ENCODE measurements around the gene GAL3ST3.
"Not testable (repeated sequence)": the region's sequence is repeated elsewhere in the genome, so short reads cannot be mapped to it uniquely, and the experiment has no call there.

GAL3ST3 gene

DNA sequence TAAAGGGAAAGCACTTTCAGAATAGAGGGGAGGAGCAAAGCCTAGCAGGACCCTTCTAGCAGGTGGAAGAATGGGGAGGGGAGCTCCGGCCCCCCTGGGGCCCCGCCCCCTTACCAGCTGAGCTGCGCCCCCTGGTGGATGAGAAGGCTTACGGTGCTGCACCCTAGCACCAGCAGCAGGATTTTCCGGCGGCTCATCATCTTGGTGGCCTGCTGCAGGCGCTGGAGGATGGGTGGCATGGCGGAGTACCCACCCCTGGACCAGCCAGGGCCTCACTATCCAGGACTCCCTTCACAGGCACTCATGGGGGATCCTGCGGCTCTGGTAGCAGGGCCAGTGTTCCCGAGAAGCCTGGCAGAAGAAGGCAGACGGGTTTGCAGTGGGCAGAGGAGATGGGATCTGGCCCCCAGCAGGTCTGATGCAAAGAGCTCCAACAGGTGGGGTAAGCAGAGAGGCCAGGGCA lies 3.8 kb downstream of the GAL3ST3 start:
- peak; percentile 71 to 73 for DNase-seq (ENCODE audit: low read depth in 1 of 2, low spot score in 1 of 2)

DNA sequence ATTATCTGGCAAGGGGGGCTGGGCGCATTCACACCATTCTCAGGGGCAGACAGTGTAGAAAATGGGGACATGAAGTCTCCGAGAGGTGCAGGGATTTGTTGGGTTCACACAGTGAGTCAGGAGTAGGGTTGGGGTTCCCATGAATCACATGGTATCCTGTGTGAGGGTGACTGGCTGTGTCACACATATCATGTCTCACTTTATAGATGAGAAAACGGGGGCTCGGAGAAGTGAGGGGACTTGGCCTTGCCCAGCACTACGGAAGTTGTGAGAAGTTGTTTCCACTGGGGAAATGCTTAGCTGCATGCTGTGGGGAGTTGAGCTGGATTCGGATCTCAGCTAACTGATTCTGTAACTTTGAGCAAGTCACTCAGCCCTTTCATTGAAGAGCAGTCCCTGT lies 4.2 kb downstream of the GAL3ST3 start:
- DNase-seq (ENCODE audit: low read depth in 1 of 2, low spot score in 1 of 2) = no peak

- DNase-seq (ENCODE audit: low read depth in 1 of 2, low spot score in 1 of 2) = no peak
Measured at GRCh38 chr11:66042996-66043906, 5.7 kb downstream of the GAL3ST3 start.

GRCh38 chr11:66042227-66042995 lies 6.5 kb downstream of the GAL3ST3 start:
- DNase-seq (ENCODE audit: low read depth in 1 of 2, low spot score in 1 of 2) = no peak

DNA sequence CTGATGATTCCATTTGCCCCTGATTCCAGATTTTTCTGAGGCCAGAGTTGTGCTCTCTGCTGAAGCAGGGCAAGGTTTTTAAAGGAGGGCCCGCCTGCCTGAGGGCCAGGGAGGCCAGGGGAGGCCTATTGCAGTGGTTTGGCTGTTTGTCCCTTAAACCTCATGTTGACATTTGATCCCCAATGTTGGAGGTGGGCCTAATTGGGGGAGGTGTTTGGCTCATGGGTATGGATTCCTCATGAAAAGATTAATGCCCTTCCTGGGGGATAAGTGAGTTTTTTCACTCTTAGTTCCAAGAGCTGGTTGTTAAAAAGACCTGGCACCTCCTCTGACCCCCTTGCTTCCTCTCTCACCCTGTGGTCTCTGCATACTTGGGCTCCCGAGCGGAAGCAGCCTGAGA lies 9.2 kb downstream of the GAL3ST3 start:
- DNase-seq (ENCODE audit: low read depth in 1 of 2, low spot score in 1 of 2) = no peak

DNA sequence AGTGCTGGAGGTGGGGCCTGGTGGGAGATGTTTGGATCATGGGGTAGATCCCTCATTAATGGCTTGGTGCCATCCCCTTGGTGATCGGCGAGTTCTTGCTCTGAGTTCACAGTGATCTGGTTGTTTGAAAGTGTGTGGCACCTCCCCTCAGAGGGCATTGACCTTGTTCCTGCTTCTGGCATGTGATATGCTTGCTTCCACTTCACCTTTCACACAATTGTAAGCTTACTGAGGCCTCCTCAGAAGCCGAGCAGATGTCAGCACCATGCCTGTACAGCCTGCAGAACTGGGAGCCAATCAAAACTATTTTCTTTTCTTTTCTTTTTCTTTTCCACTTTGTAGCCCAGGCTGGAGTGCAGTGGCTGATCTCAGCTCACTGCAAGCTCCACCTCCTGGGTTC lies 11.6 kb downstream of the GAL3ST3 start:
- DNase-seq (ENCODE audit: low read depth in 1 of 2, low spot score in 1 of 2) = no peak

GRCh38 chr11:66036334-66036710 lies 12.6 kb downstream of the GAL3ST3 start:
- DNase-seq (ENCODE audit: low read depth in 1 of 2, low spot score in 1 of 2) = no peak

DNA sequence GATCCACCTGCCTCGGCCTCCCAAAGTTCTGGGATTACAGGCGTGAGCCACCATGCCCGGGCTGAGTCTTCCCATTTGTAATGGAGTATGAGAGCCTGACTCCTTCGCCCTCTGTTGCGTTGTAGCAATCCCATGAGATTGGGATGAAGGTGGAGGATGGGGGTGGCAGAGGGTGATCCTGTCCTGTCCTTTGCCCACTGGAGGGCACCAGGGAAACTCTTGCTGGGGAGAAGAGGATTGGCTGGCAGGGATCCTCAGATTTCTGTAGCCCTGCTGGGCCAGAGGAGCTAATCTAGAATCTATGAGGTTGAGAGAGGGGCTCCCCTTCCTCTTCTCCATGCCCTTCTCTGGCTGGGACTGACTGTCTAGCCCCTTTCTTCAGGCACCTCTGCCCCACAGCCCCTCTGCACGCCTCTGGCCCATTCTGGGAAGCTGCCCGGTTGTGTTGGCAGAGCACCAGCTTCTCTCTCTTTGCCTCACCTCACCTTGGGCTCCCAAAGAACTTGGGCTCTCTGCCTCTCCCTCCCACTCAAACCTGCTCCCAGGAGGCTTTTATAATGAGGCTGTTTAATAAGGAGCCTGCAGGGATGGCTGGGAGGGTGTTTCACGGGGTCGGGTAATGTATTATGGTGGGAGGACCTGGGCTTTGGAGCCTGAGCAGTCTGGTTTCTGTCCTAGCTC lies 13.2 kb downstream of the GAL3ST3 start:
- DNase-seq (ENCODE audit: low read depth in 1 of 2, low spot score in 1 of 2) = no peak

GRCh38 chr11:66032957-66033735 lies 15.8 kb downstream of the GAL3ST3 start:
- no peak for DNase-seq (ENCODE audit: low read depth in 1 of 2, low spot score in 1 of 2)

DNA sequence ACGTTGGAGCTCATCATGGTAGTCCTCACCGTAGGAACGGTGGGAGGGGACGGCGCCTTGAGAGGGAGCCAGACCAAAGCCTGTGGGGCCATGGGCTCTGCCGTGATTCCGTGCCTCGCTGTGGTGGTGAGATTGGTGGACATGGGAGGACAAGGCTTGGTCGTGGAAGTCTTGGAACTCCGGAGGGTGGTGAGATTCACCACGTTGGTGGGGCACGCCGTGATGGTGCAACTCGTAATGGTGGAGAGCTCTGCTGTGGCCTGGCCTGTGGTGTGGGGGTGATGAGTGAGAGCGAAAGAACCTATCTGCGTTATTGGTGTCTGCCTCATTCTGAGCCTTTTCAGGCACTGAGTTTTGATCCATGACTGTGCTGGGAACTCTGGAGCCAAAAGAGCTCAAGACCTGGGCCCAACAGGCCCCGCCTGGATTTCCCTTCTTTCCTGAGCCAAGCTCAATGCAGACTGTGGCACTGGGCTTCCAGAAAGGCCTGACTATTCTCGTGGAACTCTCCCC lies 22.9 kb downstream of the GAL3ST3 start, which contains the start of gene CATSPER1:
Gene CATSPER1, minus strand, starts transcription at position 463 of the 513 bp plus-strand sequence. Its CDS starts 100 bp downstream, at position 363.
- DNase-seq (ENCODE audit: low read depth in 1 of 2, low spot score in 1 of 2) = no peak

DNA sequence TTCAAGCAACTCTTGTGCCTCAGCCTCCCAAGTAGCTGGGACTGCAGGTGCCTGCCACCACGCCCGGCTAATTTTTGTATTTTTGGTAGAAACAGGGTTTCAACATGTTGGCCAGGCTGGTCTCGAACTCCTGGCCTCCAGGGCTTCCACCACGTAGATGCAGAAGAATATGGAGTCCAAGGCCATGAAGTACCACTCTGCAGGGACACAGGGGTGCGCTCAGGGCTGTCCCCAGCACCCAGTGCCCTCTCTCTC lies 25.8 kb downstream of the GAL3ST3 start:
- not testable (repeated sequence) for DNase-seq (ENCODE audit: low read depth in 1 of 2, low spot score in 1 of 2)

DNA sequence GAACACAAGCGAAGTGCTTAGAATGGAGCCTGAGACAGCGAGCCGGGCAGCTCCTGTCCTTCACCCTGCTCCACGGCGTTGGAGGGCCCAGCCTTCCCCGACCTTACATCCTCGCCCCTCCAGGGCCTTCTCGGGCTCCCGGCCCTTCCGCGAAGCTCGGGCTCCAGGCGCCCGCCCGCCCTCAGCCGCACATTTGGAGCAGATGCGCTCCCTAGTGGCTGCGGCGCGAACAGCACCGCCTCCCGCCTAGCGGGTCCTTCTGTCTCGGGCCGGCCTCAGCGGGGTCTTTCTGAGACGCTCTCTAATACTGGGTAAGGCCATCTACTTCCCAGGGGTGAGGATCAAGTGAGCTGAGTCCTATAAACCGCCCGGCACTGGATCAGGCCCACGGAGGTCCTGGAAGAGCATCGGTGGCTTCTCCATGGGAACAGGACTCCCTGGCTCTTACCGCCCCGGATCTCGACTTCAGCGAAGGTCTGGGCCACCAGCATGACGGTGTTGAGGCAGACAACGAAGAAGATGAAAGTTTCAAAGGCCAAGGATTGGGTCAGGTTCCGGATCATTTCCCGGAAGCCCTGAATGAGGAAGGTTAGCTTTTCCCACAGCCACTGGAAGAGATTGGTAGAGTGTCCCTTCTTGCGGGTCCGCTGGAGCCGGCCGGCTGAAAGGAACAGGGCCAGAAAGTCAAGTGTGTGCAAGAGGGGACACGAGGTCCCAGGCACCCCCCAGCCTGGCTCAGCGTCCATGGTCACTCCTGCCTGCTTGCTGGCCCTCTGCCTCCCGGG lies 26.4 kb downstream of the GAL3ST3 start:
- peak; percentile 56 to 80 for DNase-seq (ENCODE audit: low read depth in 1 of 2, low spot score in 1 of 2)

DNA sequence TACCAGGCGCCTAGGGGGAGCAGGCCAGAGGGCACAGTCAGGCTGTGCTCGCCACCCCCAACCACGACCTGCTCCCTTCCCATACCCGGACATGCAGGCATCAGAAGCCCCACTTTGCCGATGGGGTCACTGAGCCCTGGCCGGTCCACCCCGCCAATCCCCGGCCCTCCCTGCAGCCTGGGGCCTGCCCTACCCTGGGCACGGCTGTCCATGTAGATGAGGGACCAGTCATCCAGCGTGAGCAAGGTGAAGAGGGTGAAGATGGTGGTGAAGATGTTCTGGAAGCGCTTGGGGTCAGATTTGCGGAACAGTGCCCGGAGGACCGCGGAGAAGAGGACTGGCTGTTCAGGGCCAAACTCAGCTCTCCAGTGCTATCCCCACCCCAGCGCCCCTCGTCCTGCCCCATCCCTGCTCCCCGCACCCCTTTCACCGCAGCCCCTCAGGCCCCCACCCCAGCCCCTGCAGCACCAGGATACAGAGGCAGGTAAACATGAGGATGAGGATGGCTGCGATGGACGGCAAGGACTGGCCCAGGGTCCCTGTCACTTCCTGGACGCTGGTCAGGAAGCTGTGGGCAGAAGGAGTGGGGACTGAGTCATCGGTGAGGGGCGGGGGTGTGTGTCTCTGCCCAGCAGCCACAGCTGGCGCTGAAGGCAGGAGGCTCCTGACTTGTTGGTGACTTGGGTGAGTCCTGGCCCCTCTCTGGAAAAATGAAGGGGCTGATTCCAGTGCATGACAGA lies 28.2 kb downstream of the GAL3ST3 start:
- no peak for DNase-seq (ENCODE audit: low read depth in 1 of 2, low spot score in 1 of 2)

DNA sequence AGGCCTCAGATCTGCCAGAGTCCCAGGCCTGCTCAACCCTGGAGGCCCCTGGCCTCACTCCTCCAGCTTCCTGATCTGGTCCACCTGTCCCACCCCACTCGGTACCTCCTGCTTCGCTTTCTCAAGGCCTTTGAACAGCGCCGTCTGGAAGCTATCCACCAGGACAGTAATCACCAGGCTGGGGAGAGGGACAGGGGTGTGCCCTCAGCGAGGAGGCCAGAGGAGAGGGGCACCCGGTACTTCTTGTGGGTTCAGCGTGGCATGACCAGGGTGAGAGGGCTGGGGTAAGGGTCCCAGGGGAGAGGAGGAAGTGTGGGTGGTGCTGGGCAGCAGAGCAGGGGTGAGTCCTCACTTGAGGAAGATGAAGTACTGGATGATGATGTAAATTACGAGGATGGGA lies 28.7 kb downstream of the GAL3ST3 start:
- no peak for DNase-seq (ENCODE audit: low read depth in 1 of 2, low spot score in 1 of 2)

DNA sequence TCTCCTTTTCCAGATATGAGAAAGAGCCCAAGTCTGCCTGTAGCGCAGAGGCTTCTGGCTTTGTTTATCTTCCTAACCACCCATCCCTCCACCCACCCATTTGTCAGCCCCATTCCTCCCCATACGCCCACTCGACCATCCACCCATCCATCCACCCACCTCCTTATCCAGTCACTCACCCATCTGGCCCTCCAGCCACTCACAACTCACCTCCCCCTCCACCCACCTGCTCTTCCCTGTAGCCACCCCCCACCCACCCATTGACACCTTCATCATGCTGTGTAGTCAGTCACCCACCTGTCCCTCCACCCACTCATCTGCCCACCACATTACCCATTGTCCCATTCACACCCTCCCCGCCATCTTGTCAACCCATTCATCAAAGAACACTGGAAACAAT lies 31.6 kb downstream of the GAL3ST3 start:
- no peak for DNase-seq (ENCODE audit: low read depth in 1 of 2, low spot score in 1 of 2)

GRCh38 chr11:66016793-66017177 lies 32.2 kb downstream of the GAL3ST3 start:
- DNase-seq (ENCODE audit: low read depth in 1 of 2, low spot score in 1 of 2) = no peak

- no peak for DNase-seq (ENCODE audit: low read depth in 1 of 2, low spot score in 1 of 2)
Measured at GRCh38 chr11:66015936-66016792, 32.8 kb downstream of the GAL3ST3 start.

DNA sequence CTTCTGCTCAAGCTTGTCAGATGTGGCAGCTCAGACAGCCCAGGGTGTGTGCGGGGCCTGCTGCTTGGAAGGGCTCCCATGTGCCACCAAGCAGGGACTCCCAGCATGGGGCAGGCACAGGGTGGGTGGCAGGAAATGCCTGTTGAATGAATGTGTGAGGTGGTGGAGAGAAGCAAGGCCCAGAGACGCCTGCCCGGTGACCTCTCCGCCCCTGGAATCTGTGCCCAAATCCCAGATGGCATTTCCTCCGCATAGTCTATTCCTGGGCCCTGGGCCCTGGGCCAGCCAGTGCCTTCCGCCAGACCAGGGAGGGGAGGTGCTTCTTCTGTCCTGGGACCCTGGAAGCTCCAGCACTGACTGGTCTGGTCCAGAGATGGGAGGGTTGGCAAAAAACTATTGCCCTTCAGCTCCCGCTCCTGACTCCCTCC lies 33.5 kb downstream of the GAL3ST3 start:
- no peak for DNase-seq (ENCODE audit: low read depth in 1 of 2, low spot score in 1 of 2)
